Measurements from ENCODE around the gene SCG5.

The SCG5 gene

GRCh38 chr15:32743411-32744140 is 102.1 kb downstream of the SCG5 start:
- TF ChIP-seq CTCF (conservative IDR thresholded peaks at IDR 0.05; ENCODE audit: low read length) = no peak
- DNase-seq (ENCODE audit: low read depth) = no peak
- no peak overlapping the region for H3K4me3 ChIP-seq (ENCODE audit: low read length)

- no peak for TF ChIP-seq CTCF (conservative IDR thresholded peaks at IDR 0.05; ENCODE audit: low read length)
- H3K4me3 ChIP-seq (ENCODE audit: low read length) = no peak overlapping the region
- no peak for DNase-seq (ENCODE audit: low read depth)
Measured at GRCh38 chr15:32746116-32746857, 104.8 kb downstream of the SCG5 start.

Data from AG10803 (cell line).